Large intestine (tissue), 3 donors: ENCODE data around the gene GPR26. TPM values are rescaled to one million over a fixed set of nuclear protein-coding genes. Genes with fewer than 3 reads are reported as not detected.

Experiments used
- DNase-seq, 2 donors: peaks; one replicate each; pipeline versions ENCODE4 v3.0.0 to v3.0.0-alpha.2; 2013
- H3K27ac ChIP-seq: one replicate; pipeline ENCODE4 v1.5.1; 2013; ENCODE audit warnings: low read length
- H3K27me3 ChIP-seq: 2 replicates; pipeline ENCODE4 v1.6.1; 2013; ENCODE audit warnings: low read length; ENCODE audit not compliant: control insufficient read depth, insufficient read depth
- H3K36me3 ChIP-seq: 2 replicates; pipeline ENCODE4 v1.6.1; 2013; ENCODE audit warnings: low read length; ENCODE audit not compliant: control insufficient read depth, insufficient read depth
- H3K4me1 ChIP-seq: one replicate; pipeline ENCODE4 v1.6.1; 2013; ENCODE audit warnings: low read length; ENCODE audit not compliant: control insufficient read depth, insufficient read depth
- H3K4me3 ChIP-seq: one replicate; pipeline ENCODE4 v1.5.1; 2013; ENCODE audit warnings: low read length
- H3K9me3 ChIP-seq: one replicate; pipeline ENCODE4 v1.6.1; 2013; ENCODE audit warnings: mild to moderate bottlenecking, low read depth, low read length, moderate library complexity; ENCODE audit not compliant: control insufficient read depth
- WGBS: methylation state at CpG from one replicate; pipeline ENCODE4 v1.1.5; 2013; ENCODE audit warnings: low lambda C conversion rate; ENCODE audit not compliant: insufficient coverage; 5-methylcytosine and 5-hydroxymethylcytosine counted together
- polyA plus RNA-seq: library from polyadenylated mRNA; unstranded; fragments of 120-200 nt; gene quantifications from one replicate; pipeline ENCODE4 v1.2.1, GENCODE V29; 2013

GPR26 gene
- polyA plus RNA-seq, 1 donor = 0.16 TPM

DNA sequence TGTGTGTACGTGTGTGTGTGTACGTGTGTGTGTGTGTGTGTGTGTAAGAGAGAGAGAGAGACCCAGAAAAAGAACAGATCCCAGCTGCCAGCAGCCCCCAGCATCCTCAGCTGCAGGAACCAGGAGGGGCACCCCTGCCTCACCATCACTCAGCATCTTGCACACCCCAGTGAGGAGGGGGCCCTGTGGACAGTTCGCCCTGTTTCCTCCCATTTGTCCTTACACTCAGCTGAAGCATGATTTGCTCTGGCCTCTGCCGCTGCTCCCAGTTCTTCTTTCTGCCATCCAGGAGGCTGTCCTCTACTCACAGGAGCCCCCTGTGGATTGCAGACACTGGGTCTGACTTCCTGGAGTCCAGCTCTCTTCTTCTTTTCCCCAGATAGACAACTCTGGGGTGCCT lies 9.7 kb downstream of the GPR26 start:
- Histone ChIP-seq H3K9me3 (no peaks in the 10 kb centered on the region), H3K27me3 (peaks cover 14% of the 10 kb centered on the region), H3K4me3 (no peak overlapping the region), H3K36me3 (no peaks in the 10 kb centered on the region), H3K4me1 (no peaks in the 10 kb centered on the region), H3K27ac (no peak overlapping the region)
- no CpG with 5 or more reads among the region's 4 CpGs for WGBS
- DNase-seq = no peak

DNA sequence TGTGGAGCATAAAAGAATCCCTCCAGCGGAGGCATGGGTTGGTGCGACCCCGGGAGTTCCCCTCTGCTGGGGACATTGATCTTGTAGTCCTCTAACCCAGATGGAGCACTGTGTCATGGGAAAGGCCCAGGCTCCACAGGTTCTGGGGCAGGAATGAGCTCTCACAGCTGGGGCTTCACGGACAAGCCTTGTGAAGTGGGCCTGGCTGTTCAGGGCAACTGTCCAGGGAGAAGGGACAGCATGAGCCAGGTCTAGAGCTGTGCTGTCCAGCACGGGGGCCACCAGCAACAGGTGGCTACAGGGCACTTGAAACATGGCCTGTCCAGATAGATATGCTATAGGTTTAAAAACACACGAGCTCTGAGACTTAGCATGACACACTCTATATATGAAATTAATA lies 11.4 kb downstream of the GPR26 start:
- Histone ChIP-seq H3K27ac (no peak overlapping the region), H3K9me3 (no peaks in the 10 kb centered on the region), H3K27me3 (peaks cover 8% of the 10 kb centered on the region), H3K36me3 (no peaks in the 10 kb centered on the region), H3K4me3 (no peak overlapping the region), H3K4me1 (no peaks in the 10 kb centered on the region)
- no peak for DNase-seq
- no CpG with 5 or more reads among the region's 6 CpGs for WGBS

DNA sequence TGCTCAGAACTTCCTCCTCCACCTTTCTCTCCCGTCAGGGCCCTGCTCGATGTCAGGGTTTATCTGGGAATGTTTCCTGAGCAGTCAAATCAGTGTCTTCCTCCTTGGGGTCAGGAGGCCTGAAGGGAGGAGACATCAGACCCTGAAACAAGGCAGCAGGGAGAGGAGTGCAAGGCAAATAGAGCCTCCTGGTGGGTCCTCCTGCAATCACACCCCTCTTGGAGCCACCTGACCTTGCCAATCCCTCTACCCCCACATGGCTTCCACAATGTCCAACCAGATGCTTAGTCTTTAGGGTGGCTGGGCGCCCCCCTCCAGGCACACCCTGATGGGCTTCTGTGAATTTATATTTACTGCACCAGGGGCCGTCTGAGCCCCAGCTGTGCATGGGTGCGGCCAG lies 12.2 kb downstream of the GPR26 start:
- no peak overlapping the region for H3K27ac ChIP-seq
- H3K4me3 ChIP-seq = no peak overlapping the region
- no peak for DNase-seq
- H3K27me3 ChIP-seq = peaks cover 6% of the 10 kb centered on the region
- H3K9me3 ChIP-seq = no peaks in the 10 kb centered on the region
- no CpG with 5 or more reads among the region's 5 CpGs for WGBS
- no peaks in the 10 kb centered on the region for H3K36me3 ChIP-seq
- H3K4me1 ChIP-seq = no peaks in the 10 kb centered on the region

DNA sequence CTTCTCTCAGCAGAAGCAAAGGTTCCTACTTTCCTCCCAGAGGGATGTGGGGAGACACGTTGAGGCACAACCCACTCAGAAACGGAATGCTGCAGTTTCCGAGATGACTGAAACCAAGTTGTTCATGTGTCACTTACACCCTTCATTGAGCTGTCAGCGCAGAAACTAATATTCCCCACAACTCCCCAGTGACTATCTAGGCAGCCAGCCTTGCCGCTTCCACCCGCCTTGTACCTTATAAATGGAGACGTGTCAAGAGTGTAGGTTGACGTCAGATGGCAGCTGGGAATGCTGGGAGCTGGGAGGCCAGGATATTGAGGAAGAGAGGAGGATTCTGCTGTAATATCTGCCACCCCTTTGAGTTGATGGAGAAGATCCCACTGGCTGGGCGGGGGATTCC lies 15.1 kb downstream of the GPR26 start:
- Histone ChIP-seq H3K27me3 (peaks cover 7% of the 10 kb centered on the region), H3K27ac (no peak overlapping the region), H3K4me3 (no peak overlapping the region), H3K9me3 (no peaks in the 10 kb centered on the region), H3K36me3 (no peaks in the 10 kb centered on the region), H3K4me1 (no peaks in the 10 kb centered on the region)
- DNase-seq = no peak
- no CpG with 5 or more reads among the region's 9 CpGs for WGBS

DNA sequence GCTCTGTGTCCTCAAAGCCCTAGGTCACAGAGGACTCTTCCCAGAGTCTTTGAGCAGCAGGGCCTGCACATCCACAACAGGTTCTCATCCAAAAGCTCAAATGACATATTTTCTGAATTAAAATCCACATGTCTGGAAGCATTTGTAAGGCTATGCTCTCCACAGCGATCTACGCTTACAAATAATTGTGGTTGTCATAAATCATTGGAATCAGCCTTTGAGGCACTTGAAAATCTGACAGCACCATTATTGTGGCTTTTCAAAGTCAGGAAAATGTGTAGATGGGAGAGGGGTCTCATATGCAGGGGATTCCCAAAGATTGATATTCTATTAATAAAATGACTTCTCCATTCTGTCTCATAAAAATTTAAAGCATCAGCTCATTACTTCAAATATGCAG lies 16.3 kb downstream of the GPR26 start:
- WGBS = no CpG with 5 or more reads among the region's 2 CpGs
- no peaks in the 10 kb centered on the region for H3K9me3 ChIP-seq
- H3K27me3 ChIP-seq = peaks cover 7% of the 10 kb centered on the region
- H3K36me3 ChIP-seq = no peaks in the 10 kb centered on the region
- H3K4me1 ChIP-seq = no peaks in the 10 kb centered on the region
- no peak overlapping the region for H3K4me3 ChIP-seq
- H3K27ac ChIP-seq = no peak overlapping the region
- DNase-seq = no peak

DNA sequence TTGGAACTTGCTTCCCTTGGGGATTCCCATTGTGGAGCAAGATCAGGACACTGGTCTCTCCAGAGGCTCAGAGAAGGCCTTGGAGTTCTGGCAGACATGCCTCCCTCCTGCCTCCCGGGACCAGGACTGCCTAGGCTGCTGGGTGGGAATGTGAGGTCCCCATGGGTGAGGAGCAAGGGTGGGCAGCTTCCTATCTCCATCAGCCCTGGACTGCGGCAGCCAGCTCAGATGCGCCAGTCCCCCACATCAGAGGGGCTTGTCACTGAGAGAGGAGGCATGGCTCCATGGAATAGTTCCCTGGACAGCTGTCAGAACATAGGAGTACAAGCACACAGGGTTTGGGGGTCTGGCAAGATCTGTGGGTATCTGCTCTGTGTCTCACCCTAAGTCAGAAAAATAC lies 17.3 kb downstream of the GPR26 start:
- Histone ChIP-seq H3K36me3 (no peaks in the 10 kb centered on the region), H3K27me3 (peaks cover 7% of the 10 kb centered on the region), H3K4me3 (no peak overlapping the region), H3K4me1 (no peaks in the 10 kb centered on the region), H3K9me3 (no peaks in the 10 kb centered on the region), H3K27ac (no peak overlapping the region)
- no peak for DNase-seq
- no CpG with 5 or more reads among the region's 3 CpGs for WGBS

DNA sequence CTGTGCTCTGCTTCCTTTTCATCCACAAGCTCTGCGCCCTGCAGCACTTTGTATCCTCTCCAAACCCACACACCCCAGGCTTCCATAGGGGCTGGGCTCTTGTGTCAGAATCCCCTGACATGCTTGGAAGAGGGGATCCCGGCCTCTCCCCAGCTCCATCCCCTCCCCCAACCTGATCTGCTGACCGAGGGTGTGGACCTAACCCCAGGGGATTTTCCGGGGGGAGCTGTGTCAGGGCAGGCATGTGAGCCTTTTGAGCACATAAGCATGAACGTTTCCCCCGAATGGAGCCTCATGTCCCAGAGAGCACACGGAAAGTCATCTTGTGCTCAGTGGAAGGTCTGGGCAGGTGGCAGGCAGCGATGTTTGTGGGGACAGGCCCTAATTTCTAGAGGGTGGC lies 17.7 kb downstream of the GPR26 start:
- H3K9me3 ChIP-seq = no peaks in the 10 kb centered on the region
- WGBS = no CpG with 5 or more reads among the region's 8 CpGs
- no peaks in the 10 kb centered on the region for H3K36me3 ChIP-seq
- no peak overlapping the region for H3K4me3 ChIP-seq
- peaks cover 7% of the 10 kb centered on the region for H3K27me3 ChIP-seq
- DNase-seq = no peak
- no peak overlapping the region for H3K27ac ChIP-seq
- no peaks in the 10 kb centered on the region for H3K4me1 ChIP-seq

DNA sequence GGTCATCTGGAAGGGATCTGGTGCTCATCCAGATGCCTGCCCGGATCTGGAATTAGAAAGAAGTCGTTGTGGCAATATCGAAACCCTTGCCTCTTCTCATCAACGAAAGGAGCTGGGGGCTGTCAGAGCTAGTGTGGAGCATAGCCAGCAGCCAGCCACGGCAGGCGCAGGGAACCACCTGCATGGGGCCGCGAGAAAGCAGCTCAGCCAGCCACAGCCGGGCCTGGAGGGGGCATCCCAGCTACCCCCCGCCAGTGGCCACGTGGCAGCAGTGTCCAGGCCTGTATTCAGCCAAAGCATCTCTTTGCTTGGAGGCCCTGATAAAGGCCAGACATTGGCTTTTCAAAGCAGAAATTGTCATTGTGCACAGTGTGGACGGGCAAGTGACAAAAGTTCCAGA lies 19.1 kb downstream of the GPR26 start:
- H3K4me3 ChIP-seq = no peak overlapping the region
- H3K36me3 ChIP-seq = no peaks in the 10 kb centered on the region
- H3K27me3 ChIP-seq = peaks cover 2% of the 10 kb centered on the region
- H3K27ac ChIP-seq = no peak overlapping the region
- no peaks in the 10 kb centered on the region for H3K9me3 ChIP-seq
- H3K4me1 ChIP-seq = no peaks in the 10 kb centered on the region
- no peak for DNase-seq
- no CpG with 5 or more reads among the region's 12 CpGs for WGBS

DNA sequence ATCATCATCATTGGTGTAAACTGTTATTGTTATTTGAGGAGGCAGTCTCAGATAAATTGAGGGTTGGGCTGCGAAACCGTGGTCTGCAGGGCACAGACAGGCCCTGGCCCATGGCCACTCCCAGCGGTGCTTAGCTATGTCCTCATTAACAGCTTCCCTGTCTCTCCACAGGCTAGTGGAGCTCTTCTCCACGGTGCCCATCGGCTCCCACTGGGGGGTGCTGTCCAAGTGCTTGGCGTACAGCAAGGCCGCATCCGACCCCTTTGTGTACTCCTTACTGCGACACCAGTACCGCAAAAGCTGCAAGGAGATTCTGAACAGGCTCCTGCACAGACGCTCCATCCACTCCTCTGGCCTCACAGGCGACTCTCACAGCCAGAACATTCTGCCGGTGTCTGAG lies 21.6 kb downstream of the GPR26 start:
- no peak for DNase-seq
- H3K27ac ChIP-seq = no peak overlapping the region
- no peaks in the 10 kb centered on the region for H3K36me3 ChIP-seq
- H3K4me3 ChIP-seq = no peak overlapping the region
- no peaks in the 10 kb centered on the region for H3K9me3 ChIP-seq
- 60% methylated on average over 2 of the region's 13 CpGs for whole genome bisulfite sequencing
- no peaks in the 10 kb centered on the region for H3K4me1 ChIP-seq
- peaks cover 2% of the 10 kb centered on the region for H3K27me3 ChIP-seq

DNA sequence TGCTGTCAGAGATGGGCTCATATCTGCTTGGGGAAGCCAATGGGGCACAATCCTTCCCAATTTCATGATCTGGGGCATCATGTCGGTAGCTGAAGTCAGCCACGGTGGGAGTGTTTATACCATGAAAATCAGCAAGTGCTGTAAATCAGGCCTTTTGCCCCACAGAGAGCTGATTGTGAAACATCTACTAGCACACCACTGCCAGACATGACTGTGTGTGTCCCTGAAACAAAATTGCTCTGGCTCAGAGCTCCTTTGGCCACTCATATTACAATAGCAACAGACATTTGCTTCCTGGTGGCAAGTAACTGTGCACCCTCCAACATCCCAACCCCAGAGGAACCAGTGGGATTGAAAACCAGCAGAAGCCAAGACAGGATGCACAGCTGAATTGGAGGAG lies 23.7 kb downstream of the GPR26 start:
- Histone ChIP-seq H3K36me3 (no peaks in the 10 kb centered on the region), H3K9me3 (no peaks in the 10 kb centered on the region), H3K4me1 (no peaks in the 10 kb centered on the region), H3K27me3 (peaks cover 9% of the 10 kb centered on the region), H3K4me3 (no peak overlapping the region), H3K27ac (no peak overlapping the region)
- no peak for DNase-seq
- WGBS = no CpG with 5 or more reads among the region's 2 CpGs

DNA sequence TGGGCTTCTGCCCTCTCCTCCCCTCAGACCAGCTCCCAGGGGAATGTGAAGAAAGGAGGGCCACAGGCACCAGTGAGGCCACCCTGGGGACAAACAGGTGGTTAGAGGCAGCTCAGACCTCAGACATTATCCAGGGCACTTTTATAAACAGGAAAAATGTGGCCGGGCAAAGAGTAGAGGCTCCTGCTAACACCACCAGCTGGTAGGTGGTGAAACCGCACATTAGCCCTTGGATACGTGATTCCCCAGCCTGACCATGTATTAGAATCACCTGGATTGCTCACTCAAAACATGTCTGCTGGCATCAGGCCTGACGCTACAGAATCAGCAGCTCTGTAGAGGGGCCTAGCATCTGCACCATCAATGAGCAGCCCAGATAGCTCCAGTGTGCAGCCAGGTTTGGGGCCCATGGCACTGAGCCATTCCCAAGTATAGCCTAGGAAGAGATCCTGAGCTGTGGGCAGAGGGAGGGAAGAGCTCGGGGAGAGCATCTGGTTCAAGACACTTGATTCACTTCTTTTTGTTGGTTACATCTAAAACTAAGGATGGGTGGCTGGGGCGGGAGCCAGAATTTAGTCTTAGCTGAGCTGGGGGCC lies 37.1 kb downstream of the GPR26 start:
- no peaks in the 10 kb centered on the region for H3K27me3 ChIP-seq
- no peaks in the 10 kb centered on the region for H3K4me1 ChIP-seq
- H3K36me3 ChIP-seq = no peaks in the 10 kb centered on the region
- H3K4me3 ChIP-seq = no peak overlapping the region
- no CpG with 5 or more reads among the region's 6 CpGs for WGBS
- DNase-seq = no peak
- no peaks in the 10 kb centered on the region for H3K9me3 ChIP-seq
- H3K27ac ChIP-seq = no peak overlapping the region
